NCI-H226 (cell line): ENCODE results near the gene RTF2.

ENCODE experiments used
- DNase-seq: peaks from one replicate; pipeline ENCODE4 v3.0.0-alpha.2; 2015

Gene RTF2, protein sequence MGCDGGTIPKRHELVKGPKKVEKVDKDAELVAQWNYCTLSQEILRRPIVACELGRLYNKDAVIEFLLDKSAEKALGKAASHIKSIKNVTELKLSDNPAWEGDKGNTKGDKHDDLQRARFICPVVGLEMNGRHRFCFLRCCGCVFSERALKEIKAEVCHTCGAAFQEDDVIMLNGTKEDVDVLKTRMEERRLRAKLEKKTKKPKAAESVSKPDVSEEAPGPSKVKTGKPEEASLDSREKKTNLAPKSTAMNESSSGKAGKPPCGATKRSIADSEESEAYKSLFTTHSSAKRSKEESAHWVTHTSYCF

GRCh38 chr20:56468316-56469076 is at the start of gene RTF2:
Gene RTF2 (plus strand): TSS chr20:56468627. CDS start chr20:56468698, 71 bp downstream.
- DNase-seq, result peak; percentile 88

DNA sequence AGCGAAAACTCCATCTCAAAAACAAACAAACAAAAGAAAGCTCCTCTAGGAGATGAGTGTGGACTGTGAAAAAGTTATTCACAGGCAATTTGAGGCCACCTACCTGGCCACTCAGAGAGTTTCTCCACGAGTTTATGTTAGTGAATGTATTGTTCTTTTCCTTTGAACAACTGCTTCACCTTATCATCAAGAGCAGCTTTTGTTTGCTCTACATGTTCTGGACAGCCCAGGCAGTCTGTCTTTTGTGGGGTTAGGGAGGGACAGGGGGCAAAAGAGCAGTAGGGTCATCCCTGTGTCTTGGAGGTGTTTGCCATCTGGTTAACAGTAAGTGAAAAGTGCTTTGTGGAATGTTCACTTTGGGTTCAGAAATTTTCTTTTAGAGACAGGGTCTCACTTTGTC is 48.4 kb upstream of the RTF2 start:
- no peak for DNase-seq

- no peak for DNase-seq
These were observed 47.3 kb upstream of the RTF2 start for GRCh38 chr20:56420940-56421688.

- DNase-seq, result peak; percentile 89
These were observed 46.2 kb upstream of the RTF2 start for GRCh38 chr20:56422076-56422823.

DNA sequence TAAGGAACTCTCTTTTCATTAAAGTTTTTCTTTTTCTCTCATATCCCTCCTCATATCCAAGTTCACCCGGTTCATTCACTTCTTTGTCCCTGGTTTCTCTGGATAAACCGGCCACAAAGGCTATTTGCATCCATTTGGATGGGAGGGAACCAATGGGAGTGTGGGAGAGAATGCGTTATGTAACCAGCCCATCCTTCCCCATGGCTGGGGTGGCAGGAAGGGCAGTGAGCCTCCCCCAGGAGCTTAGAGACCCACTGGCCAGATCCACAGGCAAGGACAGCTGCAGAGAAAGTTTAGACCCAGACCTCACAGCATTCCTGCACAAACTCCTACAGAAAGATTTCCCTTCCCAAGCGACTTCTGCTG is 45.6 kb upstream of the RTF2 start:
- peak; percentile 70 for DNase-seq

DNA sequence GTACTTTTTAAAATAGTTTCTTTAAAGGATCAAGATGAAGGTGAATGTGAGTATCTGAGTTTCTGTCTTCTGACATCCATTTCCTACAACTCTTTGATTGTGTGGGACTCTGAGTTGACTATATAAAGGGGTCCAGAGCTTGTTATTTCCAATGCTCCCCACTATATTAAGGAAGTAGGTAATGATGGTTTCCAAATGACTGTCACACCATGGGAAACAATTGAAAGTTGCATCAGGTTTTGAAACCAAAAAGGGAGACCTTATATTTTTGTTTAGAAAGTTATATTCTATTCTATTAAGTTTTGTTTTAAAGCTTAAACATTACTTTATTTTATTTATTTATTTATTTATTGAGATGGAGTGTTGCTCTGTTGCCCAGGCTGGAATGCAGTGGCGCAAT is 45.2 kb upstream of the RTF2 start:
- no peak for DNase-seq

DNA sequence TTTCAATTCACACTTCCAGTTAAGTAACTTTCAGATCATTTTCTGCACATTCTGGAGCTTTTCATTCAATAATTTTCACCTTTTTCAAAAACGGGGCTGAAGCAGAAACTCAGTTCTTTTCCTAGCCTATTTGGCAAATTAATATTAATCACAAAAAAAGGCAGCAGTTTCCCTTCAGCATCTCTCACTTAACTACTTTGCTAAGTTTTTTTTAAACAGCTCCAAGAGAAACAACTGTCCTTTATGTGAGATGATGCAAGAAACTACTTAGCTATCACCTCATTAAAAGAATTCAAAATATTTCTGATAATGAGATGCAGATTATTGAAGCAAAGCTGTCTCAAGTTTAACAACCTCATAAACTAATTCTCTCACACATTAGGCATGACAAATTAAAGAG is 44.5 kb upstream of the RTF2 start:
- no peak for DNase-seq

- no peak for DNase-seq
These were observed 43.5 kb upstream of the RTF2 start for GRCh38 chr20:56424931-56425330.

- no peak for DNase-seq
These were observed 42.4 kb upstream of the RTF2 start for GRCh38 chr20:56426026-56426425.

DNA sequence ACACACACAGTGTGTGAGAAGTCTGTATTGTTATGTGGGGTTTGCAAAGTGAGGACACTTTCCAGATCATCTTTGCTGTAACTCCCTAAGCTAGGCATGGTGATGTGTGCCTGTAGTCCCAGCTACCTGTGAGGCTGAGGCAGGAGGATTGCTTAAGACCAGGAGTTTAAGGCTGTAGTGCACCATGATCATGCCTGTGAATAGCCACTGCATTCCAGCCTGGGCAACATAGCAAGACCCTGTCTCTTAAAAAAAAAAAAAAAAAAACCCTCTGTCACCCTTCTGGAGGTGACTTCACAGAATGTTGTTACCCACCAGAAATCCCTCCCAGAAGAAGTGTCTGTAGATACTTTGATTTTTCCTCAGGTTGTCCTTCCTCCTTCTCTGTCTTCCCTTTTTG is 41.5 kb upstream of the RTF2 start:
- DNase-seq, result no peak

DNA sequence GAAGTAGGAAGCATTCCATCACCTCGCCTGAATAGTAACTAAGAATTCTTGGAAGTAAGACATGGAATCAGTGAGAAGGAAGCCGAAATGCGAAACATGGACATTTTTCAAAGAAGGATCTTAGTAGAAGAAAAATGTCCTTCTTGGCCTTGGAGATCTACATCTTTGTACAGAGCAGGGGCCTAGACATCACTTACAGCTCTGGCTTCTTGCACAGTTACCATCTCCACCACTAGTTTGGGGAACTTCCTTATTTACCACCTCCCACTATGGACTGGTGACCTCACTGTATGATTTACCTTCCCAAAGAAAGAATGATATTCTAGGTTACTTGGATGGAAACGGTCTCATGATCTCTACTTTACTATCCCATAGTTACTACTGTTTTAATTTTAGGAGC is 40.6 kb upstream of the RTF2 start:
- no peak for DNase-seq

DNA sequence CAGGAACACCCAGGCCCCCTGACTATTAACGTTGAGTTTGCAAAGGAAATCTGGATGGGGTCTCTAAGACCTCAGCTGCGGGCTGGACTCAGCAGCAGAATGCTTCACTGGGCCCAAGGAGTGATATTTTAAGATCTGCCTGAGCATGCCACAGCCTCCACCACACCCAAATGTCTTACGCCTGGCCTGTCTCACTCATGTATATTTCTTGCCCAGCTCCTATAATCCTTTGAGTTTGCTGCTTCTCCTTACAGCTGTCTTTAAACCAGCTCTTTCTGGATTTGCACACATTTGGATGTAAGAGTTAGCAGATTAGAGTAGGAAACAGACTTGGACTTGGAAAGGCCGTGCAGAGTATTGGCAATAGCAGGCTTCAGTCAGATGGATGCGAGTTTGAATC is 40.0 kb upstream of the RTF2 start:
- no peak for DNase-seq

- no peak for DNase-seq
These were observed 39.5 kb upstream of the RTF2 start for GRCh38 chr20:56428881-56429280.

DNA sequence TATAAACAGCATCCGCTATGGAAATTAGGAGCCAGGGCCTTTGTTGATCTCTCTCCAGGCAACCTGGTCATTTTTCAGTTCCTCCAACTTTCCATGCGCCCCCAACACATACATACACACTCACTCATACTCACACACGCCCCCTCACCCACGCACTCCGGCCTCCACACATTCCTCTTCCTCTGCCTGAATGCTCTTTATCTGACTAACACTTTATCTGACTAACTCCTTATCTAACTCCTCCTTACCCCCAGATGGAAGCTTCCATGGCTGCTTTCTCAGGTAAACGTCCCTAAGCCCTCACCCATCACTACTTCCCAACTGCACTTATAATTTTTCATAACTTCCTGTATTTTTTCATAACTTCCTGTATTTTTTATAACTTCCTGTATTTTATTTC is 38.9 kb upstream of the RTF2 start:
- peak; percentile 88 for DNase-seq

- DNase-seq, result peak; percentile 42
These were observed 38.5 kb upstream of the RTF2 start for GRCh38 chr20:56429941-56430340.

DNA sequence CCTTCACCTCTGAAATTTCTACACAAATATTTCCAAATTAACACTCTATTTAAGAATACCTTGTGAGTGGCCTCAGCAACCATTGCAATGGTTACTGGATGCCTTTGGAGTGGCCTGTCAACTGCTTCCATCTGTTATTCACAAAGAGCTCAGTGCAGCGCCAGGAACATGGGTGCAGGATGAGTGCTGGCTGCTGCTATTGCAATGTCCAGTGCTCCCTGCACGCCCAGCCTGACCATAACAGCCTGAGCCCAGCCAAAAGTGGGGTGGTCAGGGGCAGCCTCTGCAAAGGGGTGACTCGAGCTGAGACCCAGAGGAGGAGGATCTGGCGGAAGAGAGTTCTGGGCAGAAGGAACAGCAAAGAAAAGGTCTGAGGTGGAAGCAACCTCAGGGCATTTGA is 38.0 kb upstream of the RTF2 start:
- DNase-seq, result no peak

DNA sequence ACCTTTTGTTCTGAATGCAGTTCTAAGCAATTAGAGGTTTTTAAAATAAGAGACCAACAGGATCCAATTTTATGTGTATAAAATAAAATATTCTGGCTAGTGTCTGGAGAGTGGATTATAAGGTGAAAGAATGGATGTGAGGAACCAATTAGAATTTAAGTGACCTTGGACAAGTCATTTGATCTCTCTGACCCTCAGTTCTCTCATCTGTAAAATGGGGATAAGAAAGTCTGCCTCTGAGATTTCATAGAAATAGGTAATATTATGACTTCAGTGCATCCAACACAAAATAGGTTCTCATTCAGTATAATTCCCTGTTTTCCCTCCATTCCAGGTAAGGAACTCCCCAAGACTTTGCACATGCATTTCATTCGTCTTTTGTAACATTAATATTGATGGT is 37.5 kb upstream of the RTF2 start:
- no peak for DNase-seq

- DNase-seq, result no peak
These were observed 37.0 kb upstream of the RTF2 start for GRCh38 chr20:56431471-56431870.

- no peak for DNase-seq
These were observed 35.1 kb upstream of the RTF2 start for GRCh38 chr20:56433221-56433879.

- DNase-seq, result peak; percentile 74
These were observed 34.6 kb upstream of the RTF2 start for GRCh38 chr20:56433880-56434255.

DNA sequence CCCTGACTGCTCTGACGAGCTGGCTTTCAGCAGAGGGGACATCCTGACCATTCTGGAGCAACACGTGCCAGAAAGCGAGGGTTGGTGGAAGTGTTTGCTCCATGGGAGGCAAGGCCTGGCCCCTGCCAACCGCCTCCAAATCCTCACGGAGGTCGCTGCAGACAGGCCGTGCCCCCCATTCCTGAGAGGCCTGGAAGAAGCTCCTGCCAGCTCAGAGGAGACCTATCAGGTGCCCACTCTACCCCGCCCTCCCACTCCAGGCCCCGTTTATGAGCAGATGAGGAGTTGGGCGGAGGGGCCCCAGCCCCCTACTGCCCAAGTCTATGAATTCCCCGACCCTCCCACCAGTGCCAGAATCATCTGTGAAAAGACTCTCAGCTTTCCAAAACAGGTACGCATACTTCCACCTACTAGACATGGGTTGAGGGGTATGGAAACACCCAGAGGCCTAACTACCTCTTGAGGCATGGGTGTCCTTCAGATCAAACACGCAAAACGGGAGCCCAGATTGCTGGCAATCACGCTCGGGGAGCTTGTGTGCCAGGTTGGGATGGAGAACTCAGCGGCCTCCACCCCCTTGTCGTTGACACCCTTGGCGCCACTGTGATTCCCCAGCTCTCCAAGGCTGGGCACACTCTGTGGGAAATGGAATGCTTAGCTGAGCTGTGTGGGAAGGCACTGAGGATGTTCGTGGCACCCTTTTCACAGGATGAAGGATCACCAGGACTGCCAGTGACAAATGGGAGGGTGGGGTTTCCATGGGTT is 31.0 kb upstream of the RTF2 start:
- DNase-seq, result no peak

DNA sequence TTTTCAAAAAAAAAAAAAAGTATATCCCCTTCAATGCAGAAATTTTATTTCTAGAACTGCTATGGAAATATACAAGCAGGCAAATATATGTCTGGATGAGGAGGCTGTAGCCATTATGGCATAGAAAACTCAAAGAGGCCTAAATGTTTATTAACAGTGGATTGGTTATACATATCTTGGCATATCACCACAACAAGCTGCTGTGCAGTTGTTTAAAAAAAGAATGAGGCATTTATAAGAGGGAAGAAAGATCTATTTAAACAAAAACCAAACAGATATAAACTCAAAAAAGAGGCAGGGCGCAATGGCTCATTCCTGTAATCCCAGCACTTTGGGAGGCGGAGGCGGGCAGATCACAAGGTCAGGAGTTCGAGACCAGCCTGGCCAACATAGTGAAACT is 30.1 kb upstream of the RTF2 start:
- DNase-seq, result no peak
